Measurements from ENCODE around the gene CAMK1G.

- no peak for TF ChIP-seq KDM1A (IDR thresholded peaks at IDR 0.05; ENCODE audit: borderline replicate concordance)
- no peak for TF ChIP-seq FOS (IDR thresholded peaks at IDR 0.05; ENCODE audit: borderline replicate concordance, extremely low read depth, insufficient read length)
- no peak for TF ChIP-seq CTCF (IDR thresholded peaks at IDR 0.05 in 2 of 3, conservative IDR thresholded peaks at IDR 0.05 in 1 of 3; ENCODE audit: control insufficient read depth in 2 of 3, extremely low read depth in 1 of 3, insufficient read depth in 1 of 3, low read depth in 3 of 3, low read length in 3 of 3)
- TF ChIP-seq SIN3A (IDR thresholded peaks at IDR 0.05; ENCODE audit: low read depth, low read length): no peak
- no peak for TF ChIP-seq EGR1 (IDR thresholded peaks at IDR 0.05; ENCODE audit: borderline replicate concordance in 1 of 2, low read depth in 2 of 2, low read length in 2 of 2)
These were observed 29.3 kb downstream of the CAMK1G start for GRCh38 chr1:209612646-209613399.

All from GM12878 (cell line).